ENCODE results near the gene EFCAB6.

The EFCAB6 gene

GRCh38 chr22:43516996-43517635, 295.0 kb downstream of the EFCAB6 start:
- DNase-seq = no peak

GRCh38 chr22:43516386-43516785, 295.7 kb downstream of the EFCAB6 start:
- no peak for DNase-seq

- DNase-seq = no peak
Measured at GRCh38 chr22:43515902-43516301, 296.2 kb downstream of the EFCAB6 start.

GRCh38 chr22:43515411-43515810, 296.7 kb downstream of the EFCAB6 start:
- no peak for DNase-seq

- DNase-seq = no peak
Measured at GRCh38 chr22:43514476-43515157, 297.5 kb downstream of the EFCAB6 start.

- no peak for DNase-seq
Measured at GRCh38 chr22:43512279-43512678, 299.8 kb downstream of the EFCAB6 start.

GRCh38 chr22:43511276-43511910, 300.7 kb downstream of the EFCAB6 start:
- no peak for DNase-seq

- DNase-seq = no peak
Measured at GRCh38 chr22:43510281-43511070, 301.6 kb downstream of the EFCAB6 start.

GRCh38 chr22:43509337-43509736, 302.8 kb downstream of the EFCAB6 start:
- DNase-seq = no peak

GRCh38 chr22:43508489-43508888, 303.6 kb downstream of the EFCAB6 start:
- DNase-seq = no peak

GRCh38 chr22:43507235-43507634, 304.9 kb downstream of the EFCAB6 start:
- no peak for DNase-seq

- no peak for DNase-seq
Measured at GRCh38 chr22:43506487-43506886, 305.6 kb downstream of the EFCAB6 start.

GRCh38 chr22:43505896-43506295, 306.2 kb downstream of the EFCAB6 start:
- DNase-seq = no peak

GRCh38 chr22:43505423-43505822, 306.7 kb downstream of the EFCAB6 start:
- DNase-seq = no peak

- no peak for DNase-seq
Measured at GRCh38 chr22:43504666-43505261, 307.3 kb downstream of the EFCAB6 start.

- DNase-seq = no peak
Measured at GRCh38 chr22:43504068-43504467, 308.0 kb downstream of the EFCAB6 start.

GRCh38 chr22:43502306-43502874, 309.7 kb downstream of the EFCAB6 start:
- DNase-seq = no peak

- no peak for DNase-seq
Measured at GRCh38 chr22:43501878-43502277, 310.2 kb downstream of the EFCAB6 start.

GRCh38 chr22:43500792-43501785, 311.0 kb downstream of the EFCAB6 start:
- DNase-seq = no peak

GRCh38 chr22:43498856-43499253, 313.2 kb downstream of the EFCAB6 start:
- DNase-seq = no peak
